ENCODE measurements around the gene KIF1C.

Gene KIF1C

DNA sequence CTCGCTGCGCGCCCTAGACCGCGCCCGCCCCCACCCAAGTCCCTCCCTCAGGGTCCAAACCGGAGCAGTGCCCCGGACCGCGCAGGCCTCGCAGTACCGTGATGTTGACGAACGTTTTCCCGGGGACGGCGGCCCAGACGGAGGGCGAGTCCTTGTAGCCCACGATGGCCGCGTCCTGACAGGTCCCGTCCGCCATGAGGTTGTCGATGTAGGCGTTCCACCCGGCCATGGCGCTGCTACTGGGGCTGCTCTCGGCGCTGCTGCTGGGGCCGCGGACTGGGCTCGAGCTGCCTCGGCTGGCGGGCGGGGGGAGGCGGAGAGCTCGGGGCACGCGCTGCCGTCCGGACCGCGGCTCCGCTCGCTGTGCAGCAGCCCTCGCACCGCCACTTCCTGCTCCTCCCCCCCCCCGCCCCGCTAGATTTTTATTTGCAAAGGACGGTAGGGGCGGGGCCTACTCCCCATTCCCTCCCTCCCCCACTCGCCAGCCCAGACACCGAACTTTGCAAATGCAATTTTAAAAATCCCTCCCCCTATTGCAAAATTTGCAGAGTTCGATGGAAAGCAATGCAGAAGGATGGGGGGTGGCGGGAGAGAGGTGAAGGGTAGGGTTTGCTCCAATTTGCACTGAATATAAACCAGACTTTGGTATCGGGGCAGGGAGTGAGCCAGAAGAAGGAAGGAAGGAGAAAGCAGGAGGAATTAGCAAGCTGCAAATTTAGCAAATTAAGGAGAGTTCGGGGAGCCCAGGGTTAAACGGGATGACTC is 49.4 kb upstream of the KIF1C start, which contains the start of gene PFN1 (continued):
- TF ChIP-seq, protein P1, sequence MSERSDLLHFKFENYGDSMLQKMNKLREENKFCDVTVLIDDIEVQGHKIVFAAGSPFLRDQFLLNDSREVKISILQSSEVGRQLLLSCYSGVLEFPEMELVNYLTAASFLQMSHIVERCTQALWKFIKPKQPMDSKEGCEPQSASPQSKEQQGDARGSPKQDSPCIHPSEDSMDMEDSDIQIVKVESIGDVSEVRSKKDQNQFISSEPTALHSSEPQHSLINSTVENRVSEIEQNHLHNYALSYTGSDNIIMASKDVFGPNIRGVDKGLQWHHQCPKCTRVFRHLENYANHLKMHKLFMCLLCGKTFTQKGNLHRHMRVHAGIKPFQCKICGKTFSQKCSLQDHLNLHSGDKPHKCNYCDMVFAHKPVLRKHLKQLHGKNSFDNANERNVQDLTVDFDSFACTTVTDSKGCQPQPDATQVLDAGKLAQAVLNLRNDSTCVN (tag by site-specific recombination; optimal IDR thresholded peaks at IDR 0.05), result peak; percentile 95
- no peak for TF ChIP-seq ZNF174 (tag by site-specific recombination; IDR thresholded peaks at IDR 0.05)
- TF ChIP-seq, protein P2, sequence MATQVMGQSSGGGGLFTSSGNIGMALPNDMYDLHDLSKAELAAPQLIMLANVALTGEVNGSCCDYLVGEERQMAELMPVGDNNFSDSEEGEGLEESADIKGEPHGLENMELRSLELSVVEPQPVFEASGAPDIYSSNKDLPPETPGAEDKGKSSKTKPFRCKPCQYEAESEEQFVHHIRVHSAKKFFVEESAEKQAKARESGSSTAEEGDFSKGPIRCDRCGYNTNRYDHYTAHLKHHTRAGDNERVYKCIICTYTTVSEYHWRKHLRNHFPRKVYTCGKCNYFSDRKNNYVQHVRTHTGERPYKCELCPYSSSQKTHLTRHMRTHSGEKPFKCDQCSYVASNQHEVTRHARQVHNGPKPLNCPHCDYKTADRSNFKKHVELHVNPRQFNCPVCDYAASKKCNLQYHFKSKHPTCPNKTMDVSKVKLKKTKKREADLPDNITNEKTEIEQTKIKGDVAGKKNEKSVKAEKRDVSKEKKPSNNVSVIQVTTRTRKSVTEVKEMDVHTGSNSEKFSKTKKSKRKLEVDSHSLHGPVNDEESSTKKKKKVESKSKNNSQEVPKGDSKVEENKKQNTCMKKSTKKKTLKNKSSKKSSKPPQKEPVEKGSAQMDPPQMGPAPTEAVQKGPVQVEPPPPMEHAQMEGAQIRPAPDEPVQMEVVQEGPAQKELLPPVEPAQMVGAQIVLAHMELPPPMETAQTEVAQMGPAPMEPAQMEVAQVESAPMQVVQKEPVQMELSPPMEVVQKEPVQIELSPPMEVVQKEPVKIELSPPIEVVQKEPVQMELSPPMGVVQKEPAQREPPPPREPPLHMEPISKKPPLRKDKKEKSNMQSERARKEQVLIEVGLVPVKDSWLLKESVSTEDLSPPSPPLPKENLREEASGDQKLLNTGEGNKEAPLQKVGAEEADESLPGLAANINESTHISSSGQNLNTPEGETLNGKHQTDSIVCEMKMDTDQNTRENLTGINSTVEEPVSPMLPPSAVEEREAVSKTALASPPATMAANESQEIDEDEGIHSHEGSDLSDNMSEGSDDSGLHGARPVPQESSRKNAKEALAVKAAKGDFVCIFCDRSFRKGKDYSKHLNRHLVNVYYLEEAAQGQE (tag by site-specific recombination; IDR thresholded peaks at IDR 0.05), result no peak
- peak; percentile 89 for TF ChIP-seq YY2 (tag by site-specific recombination; IDR thresholded peaks at IDR 0.05)
- no peak for TF ChIP-seq ZFHX2 (tag by site-specific recombination; conservative IDR thresholded peaks at IDR 0.05)
- TF ChIP-seq, protein P3, sequence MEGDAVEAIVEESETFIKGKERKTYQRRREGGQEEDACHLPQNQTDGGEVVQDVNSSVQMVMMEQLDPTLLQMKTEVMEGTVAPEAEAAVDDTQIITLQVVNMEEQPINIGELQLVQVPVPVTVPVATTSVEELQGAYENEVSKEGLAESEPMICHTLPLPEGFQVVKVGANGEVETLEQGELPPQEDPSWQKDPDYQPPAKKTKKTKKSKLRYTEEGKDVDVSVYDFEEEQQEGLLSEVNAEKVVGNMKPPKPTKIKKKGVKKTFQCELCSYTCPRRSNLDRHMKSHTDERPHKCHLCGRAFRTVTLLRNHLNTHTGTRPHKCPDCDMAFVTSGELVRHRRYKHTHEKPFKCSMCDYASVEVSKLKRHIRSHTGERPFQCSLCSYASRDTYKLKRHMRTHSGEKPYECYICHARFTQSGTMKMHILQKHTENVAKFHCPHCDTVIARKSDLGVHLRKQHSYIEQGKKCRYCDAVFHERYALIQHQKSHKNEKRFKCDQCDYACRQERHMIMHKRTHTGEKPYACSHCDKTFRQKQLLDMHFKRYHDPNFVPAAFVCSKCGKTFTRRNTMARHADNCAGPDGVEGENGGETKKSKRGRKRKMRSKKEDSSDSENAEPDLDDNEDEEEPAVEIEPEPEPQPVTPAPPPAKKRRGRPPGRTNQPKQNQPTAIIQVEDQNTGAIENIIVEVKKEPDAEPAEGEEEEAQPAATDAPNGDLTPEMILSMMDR (tag by site-specific recombination; IDR thresholded peaks at IDR 0.05), result 0 out of 2 replicates have a peak, but pooled peaks have one; percentile 22
- TF ChIP-seq ZNF37A (tag by site-specific recombination; IDR thresholded peaks at IDR 0.05), result no peak
- TF ChIP-seq ZNF157 (tag by site-specific recombination; IDR thresholded peaks at IDR 0.05), result no peak
- TF ChIP-seq ZNF843 (tag by site-specific recombination; IDR thresholded peaks at IDR 0.05), result 0 out of 2 replicates have a peak, but pooled peaks have one; percentile 10
- TF ChIP-seq, protein P4, sequence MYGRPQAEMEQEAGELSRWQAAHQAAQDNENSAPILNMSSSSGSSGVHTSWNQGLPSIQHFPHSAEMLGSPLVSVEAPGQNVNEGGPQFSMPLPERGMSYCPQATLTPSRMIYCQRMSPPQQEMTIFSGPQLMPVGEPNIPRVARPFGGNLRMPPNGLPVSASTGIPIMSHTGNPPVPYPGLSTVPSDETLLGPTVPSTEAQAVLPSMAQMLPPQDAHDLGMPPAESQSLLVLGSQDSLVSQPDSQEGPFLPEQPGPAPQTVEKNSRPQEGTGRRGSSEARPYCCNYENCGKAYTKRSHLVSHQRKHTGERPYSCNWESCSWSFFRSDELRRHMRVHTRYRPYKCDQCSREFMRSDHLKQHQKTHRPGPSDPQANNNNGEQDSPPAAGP (tag by site-specific recombination; IDR thresholded peaks at IDR 0.05), result no peak; the same call in none of the 2 replicates
- no peak for TF ChIP-seq ZNF132 (tag by site-specific recombination; IDR thresholded peaks at IDR 0.05; ENCODE audit: borderline replicate concordance)
- peak; percentile 80 for TF ChIP-seq ZBTB7A (tag by site-specific recombination; IDR thresholded peaks at IDR 0.05; ENCODE audit: low read depth)
- no peak for TF ChIP-seq ZFP3 (tag by site-specific recombination; IDR thresholded peaks at IDR 0.05; ENCODE audit: low read depth)
- no peak for TF ChIP-seq ZNF701 (tag by site-specific recombination; IDR thresholded peaks at IDR 0.05)
- TF ChIP-seq ZNF146 (tag by site-specific recombination; IDR thresholded peaks at IDR 0.05), result peak; percentile 13; the same call in 1 of the 2 replicates
- TF ChIP-seq, protein P5, sequence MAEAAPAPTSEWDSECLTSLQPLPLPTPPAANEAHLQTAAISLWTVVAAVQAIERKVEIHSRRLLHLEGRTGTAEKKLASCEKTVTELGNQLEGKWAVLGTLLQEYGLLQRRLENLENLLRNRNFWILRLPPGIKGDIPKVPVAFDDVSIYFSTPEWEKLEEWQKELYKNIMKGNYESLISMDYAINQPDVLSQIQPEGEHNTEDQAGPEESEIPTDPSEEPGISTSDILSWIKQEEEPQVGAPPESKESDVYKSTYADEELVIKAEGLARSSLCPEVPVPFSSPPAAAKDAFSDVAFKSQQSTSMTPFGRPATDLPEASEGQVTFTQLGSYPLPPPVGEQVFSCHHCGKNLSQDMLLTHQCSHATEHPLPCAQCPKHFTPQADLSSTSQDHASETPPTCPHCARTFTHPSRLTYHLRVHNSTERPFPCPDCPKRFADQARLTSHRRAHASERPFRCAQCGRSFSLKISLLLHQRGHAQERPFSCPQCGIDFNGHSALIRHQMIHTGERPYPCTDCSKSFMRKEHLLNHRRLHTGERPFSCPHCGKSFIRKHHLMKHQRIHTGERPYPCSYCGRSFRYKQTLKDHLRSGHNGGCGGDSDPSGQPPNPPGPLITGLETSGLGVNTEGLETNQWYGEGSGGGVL (tag by site-specific recombination; IDR thresholded peaks at IDR 0.05), result peak; percentile 89
- no peak for TF ChIP-seq ZNF776 (tag by site-specific recombination; IDR thresholded peaks at IDR 0.05; ENCODE audit: borderline replicate concordance)
- TF ChIP-seq ZBTB21 (tag by site-specific recombination; IDR thresholded peaks at IDR 0.05), result no peak
- peak; percentile 97 for TF ChIP-seq ZEB2 (tag by site-specific recombination; IDR thresholded peaks at IDR 0.05)
- TF ChIP-seq, protein P6, sequence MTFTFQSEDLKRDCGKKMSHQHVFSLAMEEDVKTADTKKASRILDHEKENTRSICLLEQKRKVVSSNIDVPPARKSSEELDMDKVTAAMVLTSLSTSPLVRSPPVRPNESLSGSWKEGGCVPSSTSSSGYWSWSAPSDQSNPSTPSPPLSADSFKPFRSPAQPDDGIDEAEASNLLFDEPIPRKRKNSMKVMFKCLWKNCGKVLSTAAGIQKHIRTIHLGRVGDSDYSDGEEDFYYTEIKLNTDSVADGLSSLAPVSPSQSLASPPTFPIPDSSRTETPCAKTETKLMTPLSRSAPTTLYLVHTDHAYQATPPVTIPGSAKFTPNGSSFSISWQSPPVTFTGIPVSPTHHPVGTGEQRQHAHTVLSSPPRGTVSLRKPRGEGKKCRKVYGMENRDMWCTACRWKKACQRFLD (tag by site-specific recombination; IDR thresholded peaks at IDR 0.05), result no peak
- TF ChIP-seq, protein P7, sequence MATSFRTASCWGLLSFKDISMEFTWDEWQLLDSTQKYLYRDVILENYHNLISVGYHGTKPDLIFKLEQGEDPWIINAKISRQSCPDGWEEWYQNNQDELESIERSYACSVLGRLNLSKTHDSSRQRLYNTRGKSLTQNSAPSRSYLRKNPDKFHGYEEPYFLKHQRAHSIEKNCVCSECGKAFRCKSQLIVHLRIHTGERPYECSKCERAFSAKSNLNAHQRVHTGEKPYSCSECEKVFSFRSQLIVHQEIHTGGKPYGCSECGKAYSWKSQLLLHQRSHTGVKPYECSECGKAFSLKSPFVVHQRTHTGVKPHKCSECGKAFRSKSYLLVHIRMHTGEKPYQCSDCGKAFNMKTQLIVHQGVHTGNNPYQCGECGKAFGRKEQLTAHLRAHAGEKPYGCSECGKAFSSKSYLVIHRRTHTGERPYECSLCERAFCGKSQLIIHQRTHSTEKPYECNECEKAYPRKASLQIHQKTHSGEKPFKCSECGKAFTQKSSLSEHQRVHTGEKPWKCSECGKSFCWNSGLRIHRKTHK (tag by site-specific recombination; IDR thresholded peaks at IDR 0.05), result no peak
- TF ChIP-seq ZNF791 (tag by site-specific recombination; IDR thresholded peaks at IDR 0.05), result no peak
- no peak for TF ChIP-seq SALL2 (tag by site-specific recombination; IDR thresholded peaks at IDR 0.05; ENCODE audit: borderline replicate concordance)
- TF ChIP-seq ZNF292 (tag by site-specific recombination; IDR thresholded peaks at IDR 0.05; ENCODE audit: borderline replicate concordance, low read depth), result no peak
- no peak for TF ChIP-seq ZNF274 (IDR thresholded peaks at IDR 0.05; ENCODE audit: low read length)
- no peak for TF ChIP-seq ZNF274 (tag by site-specific recombination; IDR thresholded peaks at IDR 0.05; ENCODE audit: borderline replicate concordance)
- TF ChIP-seq ZNF433 (tag by site-specific recombination; IDR thresholded peaks at IDR 0.05; ENCODE audit: low read depth), result 0 out of 2 replicates have a peak, but pooled peaks have one; percentile 5
